Ishikawa (cell line): ENCODE results near the gene PLBD2.

Experiments
- RAD21 ChIP-seq: IDR thresholded peaks from 2 replicates; pipeline ENCODE4 v1.6.1; 2012; ENCODE audit warnings: low read depth
- REST ChIP-seq: IDR thresholded peaks from 2 replicates; pipeline ENCODE4 v1.6.1; 2012; ENCODE audit warnings: low read depth, mild to moderate bottlenecking
- TEAD4 ChIP-seq: IDR thresholded peaks from 2 replicates; pipeline ENCODE4 v1.6.1; 2012
- USF1 ChIP-seq: IDR thresholded peaks from 2 replicates; pipeline ENCODE4 v1.6.1; 2012
- YY1 ChIP-seq: IDR thresholded peaks from 2 replicates; pipeline ENCODE4 v1.6.1; 2012; ENCODE audit warnings: low read depth
- TF ChIP-seq, protein P1 (sequence below): IDR thresholded peaks from 2 replicates; pipeline ENCODE4 v1.6.1; 2012

- no peak for TF ChIP-seq YY1
- TF ChIP-seq USF1, result no peak
- TF ChIP-seq RAD21, result no peak
- no peak for TF ChIP-seq TEAD4
- TF ChIP-seq REST, result no peak
- TF ChIP-seq, protein P1, sequence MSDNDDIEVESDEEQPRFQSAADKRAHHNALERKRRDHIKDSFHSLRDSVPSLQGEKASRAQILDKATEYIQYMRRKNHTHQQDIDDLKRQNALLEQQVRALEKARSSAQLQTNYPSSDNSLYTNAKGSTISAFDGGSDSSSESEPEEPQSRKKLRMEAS, result no peak
These were observed 33.4 kb downstream of the PLBD2 start for GRCh38 chr12:113391650-113392337.
